ENCODE results near the gene DLGAP4. TPM values are rescaled to one million over a fixed set of nuclear protein-coding genes. Genes with fewer than 3 reads are reported as not detected.

DLGAP4 gene
- total RNA-seq, 1 donor: 18.1 TPM

DNA sequence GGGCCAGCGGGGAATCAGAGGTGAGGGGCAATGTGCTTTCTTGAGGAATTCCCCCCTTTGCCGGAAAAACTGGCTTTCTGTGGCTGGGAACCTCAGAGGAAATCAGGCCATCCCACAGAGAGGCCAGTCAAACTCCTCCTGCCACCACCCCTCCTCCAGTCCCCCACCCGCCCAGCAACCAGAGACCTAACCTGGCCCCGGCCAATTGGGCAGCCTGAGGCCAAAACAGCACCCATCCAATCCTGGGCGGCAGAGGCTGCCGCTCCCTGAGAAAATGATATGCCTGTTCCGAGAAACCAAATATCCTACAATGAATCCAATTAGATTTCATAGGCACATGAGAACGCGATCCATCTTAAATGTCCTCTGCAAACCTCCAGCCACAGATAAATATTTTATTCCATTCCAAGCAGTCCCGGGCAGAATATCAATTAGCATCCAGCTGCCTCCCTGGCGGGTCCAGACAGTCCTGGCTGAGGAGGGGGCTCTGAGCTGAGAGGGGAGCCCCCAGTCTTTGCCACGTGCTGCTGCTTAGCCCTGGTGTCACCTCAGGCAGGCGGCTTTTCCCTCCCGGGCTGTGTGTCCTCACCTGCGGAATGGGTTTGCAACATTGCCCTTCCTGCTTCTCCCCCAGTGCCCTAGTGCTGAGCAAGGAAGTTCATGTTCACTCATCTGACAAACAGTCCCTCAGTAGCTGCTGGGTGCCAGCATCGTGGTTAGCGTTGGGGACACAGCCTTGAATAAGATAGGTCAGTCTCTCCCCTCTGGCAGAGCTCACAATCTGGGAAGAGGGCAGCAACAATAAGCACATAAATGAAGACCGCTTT lies 95.0 kb downstream of the DLGAP4 start:
- no peak overlapping the region for H2AFZ ChIP-seq (ENCODE audit: low read length)
- peaks cover 1% of the 10 kb centered on the region for H3K9me3 ChIP-seq (ENCODE audit: low read depth, low read length)
- no peak for DNase-seq (ENCODE audit: insufficient read length, low spot score, missing footprints)
- H3K27ac ChIP-seq (ENCODE audit: low read depth, low read length): no peak overlapping the region
- no peaks in the 10 kb centered on the region for H3K36me3 ChIP-seq (ENCODE audit: insufficient read depth, low read length)
- H4K20me1 ChIP-seq (ENCODE audit: insufficient read depth, low read length): no peaks in the 10 kb centered on the region
- TF ChIP-seq, protein P1, sequence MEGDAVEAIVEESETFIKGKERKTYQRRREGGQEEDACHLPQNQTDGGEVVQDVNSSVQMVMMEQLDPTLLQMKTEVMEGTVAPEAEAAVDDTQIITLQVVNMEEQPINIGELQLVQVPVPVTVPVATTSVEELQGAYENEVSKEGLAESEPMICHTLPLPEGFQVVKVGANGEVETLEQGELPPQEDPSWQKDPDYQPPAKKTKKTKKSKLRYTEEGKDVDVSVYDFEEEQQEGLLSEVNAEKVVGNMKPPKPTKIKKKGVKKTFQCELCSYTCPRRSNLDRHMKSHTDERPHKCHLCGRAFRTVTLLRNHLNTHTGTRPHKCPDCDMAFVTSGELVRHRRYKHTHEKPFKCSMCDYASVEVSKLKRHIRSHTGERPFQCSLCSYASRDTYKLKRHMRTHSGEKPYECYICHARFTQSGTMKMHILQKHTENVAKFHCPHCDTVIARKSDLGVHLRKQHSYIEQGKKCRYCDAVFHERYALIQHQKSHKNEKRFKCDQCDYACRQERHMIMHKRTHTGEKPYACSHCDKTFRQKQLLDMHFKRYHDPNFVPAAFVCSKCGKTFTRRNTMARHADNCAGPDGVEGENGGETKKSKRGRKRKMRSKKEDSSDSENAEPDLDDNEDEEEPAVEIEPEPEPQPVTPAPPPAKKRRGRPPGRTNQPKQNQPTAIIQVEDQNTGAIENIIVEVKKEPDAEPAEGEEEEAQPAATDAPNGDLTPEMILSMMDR (IDR thresholded peaks at IDR 0.05; ENCODE audit: extremely low read depth, low read depth, low read length): no peak
- H3K4me1 ChIP-seq (ENCODE audit: insufficient read depth, low read length): peaks cover 7% of the 10 kb centered on the region
- no peak overlapping the region for H3K4me2 ChIP-seq (ENCODE audit: insufficient read depth, low read length)
- no peak overlapping the region for H3K4me3 ChIP-seq (ENCODE audit: insufficient read depth, low read length)
- H3K79me2 ChIP-seq (ENCODE audit: insufficient read depth, low read length): no peaks in the 10 kb centered on the region
- peaks cover 53% of the 10 kb centered on the region for H3K27me3 ChIP-seq (ENCODE audit: insufficient read depth, low read length)

DNA sequence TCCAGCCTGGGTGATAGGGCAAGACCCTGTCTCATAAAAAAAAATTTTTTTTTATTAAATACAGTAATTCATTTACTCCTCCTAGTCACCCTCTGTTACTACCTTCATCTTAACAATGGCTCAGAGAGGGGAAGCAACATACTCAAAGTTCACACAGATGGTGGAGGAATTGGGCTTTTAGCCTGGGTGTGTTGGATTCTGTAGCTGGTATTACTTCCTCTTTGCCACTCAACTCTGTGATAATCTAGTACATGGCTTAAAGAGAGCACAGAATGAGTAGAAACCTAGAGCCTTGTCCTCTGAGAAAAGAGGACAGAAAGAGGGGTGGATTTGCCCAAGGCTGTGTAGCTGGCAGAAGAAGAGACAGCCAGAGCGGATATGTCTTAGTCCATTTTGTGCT lies 96.6 kb downstream of the DLGAP4 start:
- H3K27me3 ChIP-seq (ENCODE audit: insufficient read depth, low read length): peaks cover 49% of the 10 kb centered on the region
- H3K79me2 ChIP-seq (ENCODE audit: insufficient read depth, low read length): no peaks in the 10 kb centered on the region

DNA sequence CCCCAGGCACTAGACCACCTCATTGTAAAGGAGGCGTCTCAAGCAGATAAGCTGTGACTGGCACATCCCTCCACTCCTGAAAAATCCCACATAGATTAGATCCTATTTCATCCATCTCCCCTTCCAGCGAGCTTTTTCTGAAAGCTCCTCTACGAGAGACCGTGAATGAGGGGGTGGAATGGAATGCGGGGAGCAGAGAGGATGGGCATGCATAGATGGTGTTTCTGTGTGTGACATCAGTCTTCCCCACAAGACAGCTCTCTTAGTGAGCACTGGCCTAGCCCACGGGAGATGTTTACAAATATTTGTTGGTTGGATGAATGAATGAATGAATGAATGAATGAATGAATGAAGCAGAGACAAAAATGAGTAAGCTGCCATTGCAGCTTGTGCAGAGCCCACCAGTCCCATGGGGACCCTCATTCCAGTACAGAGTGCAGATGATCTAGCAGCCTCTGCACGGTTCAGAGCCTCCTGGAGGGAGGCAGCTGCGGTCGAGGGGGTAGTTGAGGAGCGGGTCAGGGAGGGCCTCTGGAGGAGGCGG lies 98.4 kb downstream of the DLGAP4 start:
- Histone ChIP-seq H3K9me3 (ENCODE audit: low read depth, low read length) (peaks cover 1% of the 10 kb centered on the region), H3K4me2 (ENCODE audit: insufficient read depth, low read length) (no peak overlapping the region), H3K27me3 (ENCODE audit: insufficient read depth, low read length) (peaks cover 47% of the 10 kb centered on the region), H3K79me2 (ENCODE audit: insufficient read depth, low read length) (no peaks in the 10 kb centered on the region), H3K36me3 (ENCODE audit: insufficient read depth, low read length) (no peaks in the 10 kb centered on the region), H3K4me1 (ENCODE audit: insufficient read depth, low read length) (peaks cover 23% of the 10 kb centered on the region), H4K20me1 (ENCODE audit: insufficient read depth, low read length) (no peaks in the 10 kb centered on the region), H3K27ac (ENCODE audit: low read depth, low read length) (no peak overlapping the region), H3K4me3 (ENCODE audit: insufficient read depth, low read length) (no peak overlapping the region), H2AFZ (ENCODE audit: low read length) (no peak overlapping the region)
- TF ChIP-seq, protein P1 (IDR thresholded peaks at IDR 0.05; ENCODE audit: extremely low read depth, low read depth, low read length): no peak
- no peak for DNase-seq (ENCODE audit: insufficient read length, low spot score, missing footprints)

More for the DNA sequence above, 96.6 kb downstream of the DLGAP4 start:
- H3K36me3 ChIP-seq (ENCODE audit: insufficient read depth, low read length): no peaks in the 10 kb centered on the region
- peaks cover 15% of the 10 kb centered on the region for H3K4me1 ChIP-seq (ENCODE audit: insufficient read depth, low read length)
- no peak for DNase-seq (ENCODE audit: insufficient read length, low spot score, missing footprints)
- no peak overlapping the region for H3K27ac ChIP-seq (ENCODE audit: low read depth, low read length)
- H3K4me3 ChIP-seq (ENCODE audit: insufficient read depth, low read length): no peak overlapping the region
- no peak overlapping the region for H2AFZ ChIP-seq (ENCODE audit: low read length)
- peaks cover 1% of the 10 kb centered on the region for H3K9me3 ChIP-seq (ENCODE audit: low read depth, low read length)
- H4K20me1 ChIP-seq (ENCODE audit: insufficient read depth, low read length): no peaks in the 10 kb centered on the region
- no peak overlapping the region for H3K4me2 ChIP-seq (ENCODE audit: insufficient read depth, low read length)
- TF ChIP-seq, protein P1 (IDR thresholded peaks at IDR 0.05; ENCODE audit: extremely low read depth, low read depth, low read length): no peak

DNA sequence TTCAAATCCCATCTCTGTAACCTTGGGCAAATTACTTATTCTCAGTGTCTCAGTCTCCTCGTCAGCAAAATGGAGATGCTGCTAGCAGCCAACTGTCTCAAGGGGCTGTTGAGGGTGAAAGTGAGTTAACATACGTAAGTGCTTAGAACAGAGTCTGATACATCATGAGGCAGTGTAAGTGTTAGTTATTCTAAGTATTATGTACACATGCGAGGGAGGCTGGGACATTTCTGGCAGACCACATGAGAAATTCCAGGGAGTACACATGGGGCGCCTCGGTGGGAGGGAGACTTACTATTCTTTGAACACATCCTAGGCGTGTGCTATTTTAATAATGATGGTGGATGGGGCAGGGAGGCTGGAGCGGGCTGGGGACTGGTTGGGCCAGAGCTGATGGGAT lies 99.1 kb downstream of the DLGAP4 start:
- Histone ChIP-seq H4K20me1 (ENCODE audit: insufficient read depth, low read length) (no peaks in the 10 kb centered on the region), H3K9me3 (ENCODE audit: low read depth, low read length) (peaks cover 1% of the 10 kb centered on the region), H3K27ac (ENCODE audit: low read depth, low read length) (peak overlapping the region; percentile 25), H3K4me3 (ENCODE audit: insufficient read depth, low read length) (no peak overlapping the region), H3K27me3 (ENCODE audit: insufficient read depth, low read length) (peaks cover 39% of the 10 kb centered on the region), H3K4me1 (ENCODE audit: insufficient read depth, low read length) (peaks cover 23% of the 10 kb centered on the region), H3K36me3 (ENCODE audit: insufficient read depth, low read length) (no peaks in the 10 kb centered on the region), H3K79me2 (ENCODE audit: insufficient read depth, low read length) (no peaks in the 10 kb centered on the region), H3K4me2 (ENCODE audit: insufficient read depth, low read length) (no peak overlapping the region), H2AFZ (ENCODE audit: low read length) (no peak overlapping the region)
- TF ChIP-seq, protein P1 (IDR thresholded peaks at IDR 0.05; ENCODE audit: extremely low read depth, low read depth, low read length): no peak
- peak; percentile 95 for DNase-seq (ENCODE audit: insufficient read length, low spot score, missing footprints)

All from osteoblast (primary cell).